HG03460 (cell line): Measurements from ENCODE around the gene CLCC1.

Experiments used
- ATAC-seq: cut with Tn5 transposase; IDR thresholded peaks from one replicate; pipeline ENCODE4 v1.9.1; 2021; ENCODE audit not compliant: unreplicated experiment

CLCC1 gene

GRCh38 chr1:108925920-108926319 is 37.4 kb downstream of the CLCC1 start:
- no peak for ATAC-seq

- ATAC-seq: no peak
Observed at GRCh38 chr1:108916788-108917187, 46.5 kb downstream of the CLCC1 start.
